ENCODE measurements around the gene SEPSECS. TPM values are rescaled to one million over a fixed set of nuclear protein-coding genes. Genes with fewer than 3 reads are reported as not detected.

Gene SEPSECS
- total RNA-seq: 8.9 to 10.3 TPM (median 9.2 TPM) in 3 replicates

GRCh38 chr4:25159837-25160713, at the start of gene SEPSECS:
SEPSECS (minus strand) TSS chr4:25160449; CDS start chr4:25160369, 80 bp downstream.
- peaks cover 6% of the 10 kb centered on the region for H3K36me3 Mint-ChIP-seq

GRCh38 chr4:25209702-25210101, 49.5 kb upstream of the SEPSECS start:
- peaks cover 16% of the 10 kb centered on the region for H3K4me1 Mint-ChIP-seq
- H3K9me3 Mint-ChIP-seq: peaks cover 38% of the 10 kb centered on the region
- H3K4me3 Mint-ChIP-seq: no peak overlapping the region
- peaks cover 6% of the 10 kb centered on the region for H3K36me3 Mint-ChIP-seq
- no peak for DNase-seq (ENCODE audit: low spot score in 2 of 2, unreplicated experiment in 2 of 2)
- H3K27ac Mint-ChIP-seq: peak overlapping the region; percentile 58
- H3K27me3 Mint-ChIP-seq (ENCODE audit: low read depth): no peaks in the 10 kb centered on the region
- no peak for TF ChIP-seq CTCF (IDR thresholded peaks at IDR 0.05; ENCODE audit: unreplicated experiment)

More at GRCh38 chr4:25159837-25160713, at the start of gene SEPSECS:
- peak; percentile 87 to 95 for DNase-seq (ENCODE audit: low spot score in 2 of 2, unreplicated experiment in 2 of 2)
- H3K4me1 Mint-ChIP-seq: peaks cover 26% of the 10 kb centered on the region
- H3K27me3 Mint-ChIP-seq (ENCODE audit: low read depth): no peaks in the 10 kb centered on the region
- H3K27ac Mint-ChIP-seq: peak within 1 kb of the TSS; percentile 89
- no peaks in the 10 kb centered on the region for H3K9me3 Mint-ChIP-seq
- H3K4me3 Mint-ChIP-seq: peak within 1 kb of the TSS; percentile 94
- no peak for TF ChIP-seq CTCF (IDR thresholded peaks at IDR 0.05; ENCODE audit: unreplicated experiment)

- H3K36me3 Mint-ChIP-seq: peaks cover 6% of the 10 kb centered on the region
Measured at GRCh38 chr4:25207997-25208396, 47.7 kb upstream of the SEPSECS start.

GRCh38 chr4:25198713-25199112, 38.5 kb upstream of the SEPSECS start:
- peaks cover 20% of the 10 kb centered on the region for H3K9me3 Mint-ChIP-seq
- no peaks in the 10 kb centered on the region for H3K4me1 Mint-ChIP-seq
- TF ChIP-seq CTCF (IDR thresholded peaks at IDR 0.05; ENCODE audit: unreplicated experiment): no peak
- no peaks in the 10 kb centered on the region for H3K27me3 Mint-ChIP-seq (ENCODE audit: low read depth)
- H3K4me3 Mint-ChIP-seq: no peak overlapping the region
- no peak overlapping the region for H3K27ac Mint-ChIP-seq
- no peak for DNase-seq (ENCODE audit: low spot score in 2 of 2, unreplicated experiment in 2 of 2)
- peaks cover 16% of the 10 kb centered on the region for H3K36me3 Mint-ChIP-seq

More at GRCh38 chr4:25207997-25208396, 47.7 kb upstream of the SEPSECS start:
- Mint-ChIP-seq H3K4me1 (peaks cover 16% of the 10 kb centered on the region), H3K27me3 (ENCODE audit: low read depth) (no peaks in the 10 kb centered on the region), H3K27ac (no peak overlapping the region), H3K4me3 (no peak overlapping the region), H3K9me3 (peaks cover 33% of the 10 kb centered on the region)
- no peak for DNase-seq (ENCODE audit: low spot score in 2 of 2, unreplicated experiment in 2 of 2)
- TF ChIP-seq CTCF (IDR thresholded peaks at IDR 0.05; ENCODE audit: unreplicated experiment): no peak

- no peaks in the 10 kb centered on the region for H3K4me1 Mint-ChIP-seq
- H3K27ac Mint-ChIP-seq: no peak overlapping the region
- H3K36me3 Mint-ChIP-seq: no peaks in the 10 kb centered on the region
- H3K27me3 Mint-ChIP-seq (ENCODE audit: low read depth): no peaks in the 10 kb centered on the region
- DNase-seq (ENCODE audit: low spot score in 2 of 2, unreplicated experiment in 2 of 2): no peak
- H3K9me3 Mint-ChIP-seq: no peaks in the 10 kb centered on the region
- no peak overlapping the region for H3K4me3 Mint-ChIP-seq
- no peak for TF ChIP-seq CTCF (IDR thresholded peaks at IDR 0.05; ENCODE audit: unreplicated experiment)
Measured at GRCh38 chr4:25190407-25190806, 30.2 kb upstream of the SEPSECS start.

All from mesothelial cell of epicardium (in vitro differentiated cells).